Esophagus (tissue), 2 donors: ENCODE data around the gene KAT2B. TPM values are rescaled to one million over a fixed set of nuclear protein-coding genes. Genes with fewer than 3 reads are reported as not detected.

ENCODE experiments used
- H3K27ac ChIP-seq, 2 donors: one replicate each; pipeline ENCODE4 v1.5.1; 2013; ENCODE audit warnings: low read depth in 2 of 2, mild to moderate bottlenecking in 2 of 2, inconsistent platforms in 1 of 2, low read length in 1 of 2, moderate library complexity in 1 of 2
- H3K27me3 ChIP-seq, 2 donors: one replicate each; pipeline ENCODE4 v1.6.1; 2013; ENCODE audit warnings: low read length in 2 of 2, control low read depth in 1 of 2, mild to moderate bottlenecking in 1 of 2; ENCODE audit not compliant: insufficient read depth in 2 of 2, control insufficient read depth in 1 of 2
- H3K36me3 ChIP-seq, 2 donors: one replicate each; pipeline ENCODE4 v1.6.1; 2013; ENCODE audit warnings: low read length in 1 of 2; ENCODE audit not compliant: control insufficient read depth in 2 of 2, insufficient read depth in 2 of 2
- H3K4me1 ChIP-seq, 2 donors: one replicate each; pipeline ENCODE4 v1.6.1; 2013; ENCODE audit warnings: low read length in 1 of 2; ENCODE audit not compliant: control insufficient read depth in 2 of 2, insufficient read depth in 2 of 2
- H3K4me3 ChIP-seq, 2 donors: one replicate each; pipeline ENCODE4 v1.5.1; 2013; ENCODE audit warnings: low read length in 2 of 2, mild to moderate bottlenecking in 2 of 2, low read depth in 1 of 2, moderate library complexity in 1 of 2
- H3K9me3 ChIP-seq, 2 donors: one replicate each; pipeline ENCODE4 v1.6.1; 2013; ENCODE audit warnings: mild to moderate bottlenecking in 2 of 2, low read depth in 1 of 2, low read length in 1 of 2, moderate library complexity in 1 of 2; ENCODE audit not compliant: control insufficient read depth in 2 of 2, insufficient read depth in 1 of 2
- WGBS, 2 donors: extraction: QIAGEN DNeasy Blood & Tissue Kit; methylation state at CpG; one replicate each; pipeline ENCODE4 v1.1.7; 2013; 5-methylcytosine and 5-hydroxymethylcytosine counted together
- polyA plus RNA-seq, 2 donors: library from polyadenylated mRNA; stranded (reverse); fragments of 200-250 nt; gene quantifications; one replicate each; pipeline ENCODE4 v1.2.3, GENCODE V29; 2013
- donor health status: healthy with polysubstance abuse.
- donor health status: Bipolar disorder and iron deficiency.

KAT2B gene
- polyA plus RNA-seq, 2 donors: 11.9 to 20.1 TPM

DNA sequence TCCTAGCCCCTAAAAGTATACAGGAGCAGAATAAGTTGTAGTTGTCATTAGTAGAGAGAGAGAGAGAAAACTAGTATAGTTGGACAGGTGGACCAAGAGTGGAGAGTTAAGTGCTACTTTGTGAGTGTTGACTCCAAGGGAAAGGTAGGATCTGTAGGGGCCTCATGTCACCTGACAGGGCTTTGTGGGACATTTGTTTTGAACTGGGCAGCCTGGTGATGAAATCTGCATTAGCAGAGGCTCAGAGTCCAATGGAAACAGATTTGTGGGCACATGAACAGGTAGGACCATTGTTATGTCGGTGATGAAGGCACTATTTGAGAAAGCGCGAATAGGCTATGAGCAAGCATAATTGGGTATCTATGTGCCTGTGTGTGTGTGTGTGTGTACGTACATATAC lies 102.3 kb downstream of the KAT2B start:
- Histone ChIP-seq H3K9me3 (no peaks in the 10 kb centered on the region), H3K27ac (no peak overlapping the region), H3K27me3 (no peaks in the 10 kb centered on the region), H3K4me3 (no peak overlapping the region), H3K4me1 (no peaks in the 10 kb centered on the region), H3K36me3 (peaks cover 0 to 6% of the 10 kb centered on the region in 2 donors)
- 97 to 99% methylated on average over 4 of the region's 4 CpGs for WGBS, 2 donors

DNA sequence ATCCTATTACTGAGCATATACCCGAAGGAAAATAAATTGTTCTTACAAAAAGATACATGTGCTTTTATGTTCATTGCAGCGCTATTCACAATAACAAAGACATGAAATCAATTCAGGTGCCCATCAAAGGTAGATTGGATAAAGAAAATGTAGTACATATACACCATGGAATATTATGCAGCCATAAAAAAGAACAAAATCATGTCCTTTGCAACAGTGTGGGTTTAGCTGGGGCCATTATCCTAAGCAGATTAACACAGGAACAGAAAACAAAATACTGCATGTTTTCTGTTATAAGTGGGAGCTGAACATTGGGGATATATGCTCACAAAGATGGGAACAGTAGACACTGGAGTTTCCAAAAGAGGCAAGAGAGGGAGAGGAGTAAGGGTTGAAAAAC lies 103.3 kb downstream of the KAT2B start:
- H3K4me1 ChIP-seq: no peaks in the 10 kb centered on the region
- no peak overlapping the region for H3K4me3 ChIP-seq
- no peaks in the 10 kb centered on the region for H3K27me3 ChIP-seq
- H3K27ac ChIP-seq: no peak overlapping the region
- WGBS, 2 donors: 94 to 98% methylated on average over 2 of the region's 2 CpGs
- H3K9me3 ChIP-seq: no peaks in the 10 kb centered on the region
- H3K36me3 ChIP-seq: peaks cover 0 to 6% of the 10 kb centered on the region in 2 donors

DNA sequence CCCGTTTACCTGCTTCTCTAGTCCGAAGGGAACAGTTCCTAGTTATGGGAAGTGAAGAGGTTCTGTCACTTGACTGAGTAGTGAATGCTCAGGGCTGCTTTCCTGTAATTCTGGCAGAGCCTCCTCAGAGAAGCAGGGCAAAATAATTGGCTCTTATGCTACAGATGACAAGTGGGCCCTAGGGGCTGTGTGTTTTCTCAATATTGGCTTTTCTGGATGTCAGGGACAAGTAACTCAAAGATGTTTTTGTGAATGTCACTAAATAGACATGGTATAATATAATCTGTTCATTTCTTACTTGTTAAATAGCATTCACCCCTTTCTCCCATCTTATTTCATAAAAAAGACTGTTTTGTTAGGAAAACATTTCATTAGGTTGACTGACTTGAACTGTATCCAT lies 105.6 kb downstream of the KAT2B start:
- Histone ChIP-seq H3K4me1 (no peaks in the 10 kb centered on the region), H3K4me3 (no peak overlapping the region), H3K27me3 (no peaks in the 10 kb centered on the region), H3K27ac (no peak overlapping the region), H3K9me3 (no peaks in the 10 kb centered on the region), H3K36me3 (peaks cover 0 to 6% of the 10 kb centered on the region in 2 donors)
- 88 to 91% methylated on average over 2 of the region's 2 CpGs for WGBS, 2 donors

DNA sequence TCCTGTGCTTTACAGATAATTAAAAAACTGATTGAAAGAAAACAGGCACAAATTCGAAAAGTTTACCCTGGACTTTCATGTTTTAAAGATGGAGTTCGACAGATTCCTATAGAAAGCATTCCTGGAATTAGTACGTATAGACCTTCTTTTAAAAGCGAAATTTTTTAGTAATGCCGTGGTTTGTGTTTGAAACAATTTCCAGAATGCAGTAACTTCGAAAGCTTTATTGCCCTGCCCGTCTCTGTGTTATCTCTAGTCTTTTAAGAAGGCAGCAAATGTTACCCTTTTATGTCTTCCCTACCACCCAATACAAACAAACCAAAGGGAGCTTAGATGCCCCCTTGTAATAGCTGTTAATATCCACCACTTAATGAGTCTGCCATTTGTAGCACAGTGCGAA lies 106.1 kb downstream of the KAT2B start:
- H3K36me3 ChIP-seq: peaks cover 0 to 6% of the 10 kb centered on the region in 2 donors
- no peak overlapping the region for H3K27ac ChIP-seq
- 88 to 94% methylated on average over 8 of the region's 8 CpGs for WGBS, 2 donors
- H3K4me3 ChIP-seq: no peak overlapping the region
- H3K4me1 ChIP-seq: no peaks in the 10 kb centered on the region
- no peaks in the 10 kb centered on the region for H3K9me3 ChIP-seq
- no peaks in the 10 kb centered on the region for H3K27me3 ChIP-seq

DNA sequence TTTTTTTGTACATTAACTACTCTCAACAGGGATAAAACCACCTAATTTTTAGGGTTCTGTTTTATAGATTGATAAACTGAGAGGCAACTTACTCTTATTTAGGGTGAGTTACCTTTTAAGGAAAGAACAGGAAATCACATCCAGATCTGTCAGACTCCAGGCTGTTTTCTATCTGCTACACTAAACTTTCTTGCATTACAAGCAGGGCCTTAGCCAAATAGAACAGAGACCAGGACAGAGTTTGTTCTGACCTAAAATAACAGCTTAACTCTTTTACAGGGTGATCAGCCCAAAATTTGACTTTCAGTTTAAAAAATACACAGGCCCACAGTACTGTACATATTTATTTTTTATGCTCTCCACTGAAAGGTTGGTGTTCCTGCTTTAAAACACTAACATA lies 107.1 kb downstream of the KAT2B start:
- no peaks in the 10 kb centered on the region for H3K9me3 ChIP-seq
- no peaks in the 10 kb centered on the region for H3K4me1 ChIP-seq
- no peaks in the 10 kb centered on the region for H3K27me3 ChIP-seq
- no peak overlapping the region for H3K4me3 ChIP-seq
- peaks cover 0 to 6% of the 10 kb centered on the region in 2 donors for H3K36me3 ChIP-seq
- no peak overlapping the region for H3K27ac ChIP-seq

DNA sequence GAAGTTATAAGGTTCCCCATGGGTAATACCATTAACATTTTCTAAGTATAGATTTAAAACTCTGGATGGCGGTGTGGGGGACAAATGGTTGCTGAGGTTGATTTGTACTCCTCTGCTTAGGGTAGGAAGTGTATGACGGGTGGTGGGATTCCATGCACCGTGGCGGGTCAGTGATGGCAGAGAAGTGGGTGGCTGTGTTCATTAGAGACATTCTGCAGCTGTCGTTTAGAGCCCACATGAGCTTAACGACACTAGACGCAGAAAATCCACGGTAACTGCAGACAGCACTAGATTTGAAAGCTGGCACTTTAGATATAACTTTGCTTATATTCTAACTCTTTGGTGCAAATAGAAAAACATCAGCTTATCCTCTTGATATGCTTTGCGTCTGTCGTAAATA lies 108.2 kb downstream of the KAT2B start:
- H3K4me1 ChIP-seq: no peaks in the 10 kb centered on the region
- WGBS, 2 donors: 87 to 90% methylated on average over 10 of the region's 10 CpGs

DNA sequence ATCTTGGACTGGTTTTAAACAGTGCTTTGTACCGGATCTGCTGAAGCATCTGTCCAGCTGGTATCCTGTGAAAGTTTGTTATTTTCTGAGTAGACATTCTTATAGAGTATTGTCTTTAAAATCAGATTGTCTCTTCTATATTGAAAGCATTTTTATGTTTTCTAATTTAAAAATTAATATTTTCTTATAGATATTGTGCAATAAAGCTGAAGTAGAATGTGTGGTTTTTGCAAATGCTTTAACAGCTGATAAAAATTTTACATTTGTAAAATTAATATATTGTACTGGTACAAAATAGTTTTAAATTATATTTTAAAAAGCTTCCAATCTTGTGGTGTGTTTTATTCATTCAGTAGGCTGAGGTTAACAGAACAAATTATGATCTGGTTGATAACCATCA lies 113.8 kb downstream of the KAT2B start:
- Histone ChIP-seq H3K9me3 (no peaks in the 10 kb centered on the region), H3K4me1 (no peaks in the 10 kb centered on the region), H3K36me3 (peaks cover 0 to 3% of the 10 kb centered on the region in 2 donors), H3K4me3 (no peak overlapping the region), H3K27me3 (no peaks in the 10 kb centered on the region), H3K27ac (no peak overlapping the region)
- WGBS, 2 donors: 94 to 96% methylated on average over 1 of the region's 1 CpG

More for the DNA sequence above, 108.2 kb downstream of the KAT2B start:
- H3K27ac ChIP-seq: no peak overlapping the region
- H3K9me3 ChIP-seq: no peaks in the 10 kb centered on the region
- peaks cover 0 to 3% of the 10 kb centered on the region in 2 donors for H3K36me3 ChIP-seq
- no peak overlapping the region for H3K4me3 ChIP-seq
- H3K27me3 ChIP-seq: no peaks in the 10 kb centered on the region

DNA sequence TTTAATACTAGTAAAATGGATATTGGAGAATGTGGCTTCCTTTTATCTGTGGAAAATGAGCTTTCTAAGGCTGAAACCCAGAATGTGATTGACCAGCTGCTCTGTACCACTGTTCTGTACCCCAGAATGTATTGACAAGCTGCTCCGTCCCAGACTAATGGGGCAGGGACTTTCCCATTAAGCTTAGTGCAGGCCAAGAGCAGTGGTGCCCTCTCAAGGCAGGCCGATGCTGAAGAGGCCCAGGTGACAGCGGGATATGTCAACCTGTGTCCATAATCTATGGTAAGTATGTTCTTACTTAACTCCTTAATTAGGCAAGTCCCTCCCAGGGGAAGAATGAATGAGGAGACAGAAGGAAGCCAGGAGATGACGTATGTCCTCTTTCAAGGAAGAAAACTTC lies 114.7 kb downstream of the KAT2B start:
- WGBS, 2 donors: 94% methylated on average over 4 of the region's 4 CpGs
- no peaks in the 10 kb centered on the region for H3K9me3 ChIP-seq
- H3K4me1 ChIP-seq: no peaks in the 10 kb centered on the region
- no peaks in the 10 kb centered on the region for H3K27me3 ChIP-seq
- H3K36me3 ChIP-seq: peaks cover 0 to under 1% of the 10 kb centered on the region in 2 donors
- H3K4me3 ChIP-seq: no peak overlapping the region
- H3K27ac ChIP-seq: no peak overlapping the region

DNA sequence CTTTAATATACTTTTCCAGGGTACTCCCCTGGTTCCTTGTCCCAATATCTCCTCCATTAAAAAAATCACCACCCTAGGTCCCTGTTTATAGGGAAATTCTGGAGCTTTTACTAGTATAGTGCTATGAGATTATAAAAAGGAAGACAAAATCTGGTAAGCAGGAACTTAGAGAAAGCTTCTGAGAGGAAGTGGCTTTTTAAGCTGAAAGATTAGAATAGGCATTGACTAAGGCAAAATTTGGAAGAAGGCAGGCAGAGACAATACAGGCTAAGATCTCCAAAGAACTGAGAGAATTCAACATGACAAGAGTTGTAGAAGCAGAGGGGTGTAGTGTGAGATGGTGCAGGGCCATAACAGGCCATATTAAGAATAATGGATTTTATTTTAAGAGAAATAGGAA lies 120.0 kb downstream of the KAT2B start:
- Histone ChIP-seq H3K36me3 (no peaks in the 10 kb centered on the region), H3K27ac (no peak overlapping the region), H3K9me3 (no peaks in the 10 kb centered on the region), H3K4me3 (no peak overlapping the region), H3K27me3 (no peaks in the 10 kb centered on the region), H3K4me1 (no peaks in the 10 kb centered on the region)

DNA sequence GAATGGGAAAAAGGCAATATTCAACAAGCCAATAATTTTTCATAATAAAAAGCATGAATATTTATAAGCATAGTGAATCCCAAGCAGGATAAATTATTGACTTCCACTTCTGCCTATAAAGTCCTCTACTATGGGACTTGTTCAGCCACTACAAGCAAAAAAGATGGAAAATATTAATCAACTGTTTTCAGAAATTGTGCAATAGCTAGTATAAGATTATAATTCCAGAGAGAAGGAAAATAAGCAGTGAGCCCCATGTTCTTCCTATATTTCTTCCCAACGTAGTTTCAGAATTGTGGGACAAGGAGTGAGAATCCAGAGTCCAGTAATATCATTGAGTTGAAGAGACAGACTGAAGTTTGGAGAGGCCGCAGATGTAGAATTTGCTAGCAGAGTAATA lies 121.5 kb downstream of the KAT2B start:
- no peaks in the 10 kb centered on the region for H3K36me3 ChIP-seq
- no peaks in the 10 kb centered on the region for H3K9me3 ChIP-seq
- H3K4me1 ChIP-seq: no peaks in the 10 kb centered on the region
- WGBS, 2 donors: 95 to 96% methylated on average over 2 of the region's 2 CpGs
- H3K4me3 ChIP-seq: no peak overlapping the region
- no peak overlapping the region for H3K27ac ChIP-seq
- H3K27me3 ChIP-seq: no peaks in the 10 kb centered on the region
